HepG2 (cell line): Measurements from ENCODE around the gene YBX2. TPM values are rescaled to one million over a fixed set of nuclear protein-coding genes. Genes with fewer than 3 reads are reported as not detected.
"Not testable (repeated sequence)": the region's sequence is repeated elsewhere in the genome, so short reads cannot be mapped to it uniquely, and the experiment has no call there.

Experiments
- ATAC-seq: fragments of 200-7000 bp; cut with Tn5 transposase; 3 replicates; pipeline ENCODE4 v1.9.1; 2020; ENCODE audit warnings: mild to moderate bottlenecking, moderate library complexity
- BruUV-seq: library from RNA; stranded (reverse); fragments of 400-500 nt; replicated peaks from 2 replicates; lab custom pipeline; 2021; lab: Mats Ljungman, UMichigan
- CTCF ChIA-PET: fragments of 300-600 bp; formaldehyde crosslinking; extraction: SDS; loops from one replicate; lab custom pipeline; 2021; ENCODE audit warnings: low total read pairs, inconsistent platforms, low intra/inter-chr PET ratio; lab: Yijun Ruan, JAX
- POLR2A ChIA-PET: fragments of 350-600 bp; sonication (Branson Sonifier 250); formaldehyde crosslinking; loops from one replicate; lab custom pipeline; 2020; ENCODE audit warnings: antibody characterized with exemption, inconsistent platforms; lab: Yijun Ruan, JAX
- DNase-seq: peaks from one replicate; pipeline ENCODE4 v3.0.0-alpha.2; 2015; ENCODE audit warnings: low spot score
- FAIRE-seq: peaks from 3 replicates; lab custom pipeline; 2011; peaks lifted over from hg19 to GRCh38; lab: Jason Lieb, UNC
- H2AFZ ChIP-seq: one replicate; pipeline ENCODE4 v1.6.1; 2011; ENCODE audit warnings: low read length, inconsistent platforms
- H3K27ac ChIP-seq: fragments of 300-600 bp; 3 replicates; pipeline ENCODE4 v1.8.0; 2011; ENCODE audit warnings: mixed run types, mild to moderate bottlenecking, mixed read lengths, low read length, inconsistent platforms; ENCODE audit not compliant: insufficient read depth; ENCODE audit errors: extremely low read length
- H3K27me3 ChIP-seq, 2 experiments: fragments of 200-600 bp in 1 of 2; 2 replicates in 1 of 2; 3 replicates in 1 of 2; pipeline versions ENCODE4 v1.6.0 to v1.8.0; 2011; ENCODE audit warnings: low read length in 2 of 2, mild to moderate bottlenecking in 2 of 2, moderate library complexity in 2 of 2, inconsistent platforms in 1 of 2; ENCODE audit not compliant: insufficient read depth in 2 of 2, control insufficient read depth in 1 of 2
- H3K36me3 ChIP-seq, 2 experiments: fragments of 200-600 bp in 1 of 2; replicated peaks in 1 of 2; 2 replicates in 1 of 2; 3 replicates in 1 of 2; pipeline versions ENCODE4 v1.5.1 to v1.8.0; 2011; ENCODE audit warnings: low read length in 2 of 2, inconsistent platforms in 1 of 2; ENCODE audit not compliant: insufficient read depth in 2 of 2, control insufficient read depth in 1 of 2
- H3K4me1 ChIP-seq: 2 replicates; pipeline ENCODE4 v1.5.1; 2012; ENCODE audit warnings: low read length, inconsistent platforms; ENCODE audit not compliant: insufficient read depth
- H3K4me2 ChIP-seq: 2 replicates; pipeline ENCODE4 v1.6.0; 2011; ENCODE audit warnings: low read depth, low read length, inconsistent platforms
- H3K4me3 ChIP-seq, 3 experiments: fragments of 200-600 bp in 1 of 3; sonication (generic), shearing (Covaris generic) in 1 of 3; replicated peaks in 1 of 3; 2 replicates each; pipeline ENCODE4 v1.5.1; 2011 to 2016; ENCODE audit warnings: low read length in 3 of 3, inconsistent platforms in 2 of 3, low read depth in 2 of 3, mild to moderate bottlenecking in 2 of 3, control low read depth in 1 of 3, mixed read lengths in 1 of 3; ENCODE audit not compliant: insufficient read depth in 1 of 3
- H3K79me2 ChIP-seq: one replicate; pipeline ENCODE4 v1.6.1; 2011; ENCODE audit warnings: low read length, inconsistent platforms; ENCODE audit not compliant: insufficient read depth
- H3K9ac ChIP-seq: 2 replicates; pipeline ENCODE4 v1.6.0; 2011; ENCODE audit warnings: mild to moderate bottlenecking, low read depth, low read length, inconsistent platforms; ENCODE audit not compliant: insufficient read depth
- H3K9me3 ChIP-seq: 2 replicates; pipeline ENCODE4 v1.5.1; 2012; ENCODE audit warnings: mild to moderate bottlenecking, low read length
- H4K20me1 ChIP-seq: 2 replicates; pipeline ENCODE4 v1.6.0; 2011; ENCODE audit warnings: inconsistent platforms, mild to moderate bottlenecking, low read length, moderate library complexity; ENCODE audit not compliant: insufficient read depth
- ELF3 ChIP-seq: IDR thresholded peaks from 2 replicates; pipeline ENCODE4 v1.6.1; 2016; ENCODE audit warnings: missing genetic modification reagents, missing compliant biosample characterization
- ZIK1 ChIP-seq: sonication (generic); formaldehyde crosslinking; IDR thresholded peaks from 2 replicates; pipeline ENCODE4 v1.5.0; 2020; ENCODE audit warnings: mild to moderate bottlenecking, low read depth, missing genetic modification reagents, borderline replicate concordance
- ZNF609 ChIP-seq: sonication (generic); formaldehyde crosslinking; IDR thresholded peaks from 2 replicates; pipeline ENCODE4 v1.4.0; 2020; ENCODE audit warnings: mild to moderate bottlenecking, missing genetic modification reagents, borderline replicate concordance
- ZSCAN22 ChIP-seq: sonication (generic); formaldehyde crosslinking; IDR thresholded peaks from 2 replicates; pipeline ENCODE4 v1.4.0; 2020; ENCODE audit warnings: mild to moderate bottlenecking, missing genetic modification reagents
- WGBS: methylation state at CpG from one replicate; pipeline ENCODE4 v1.1.6; 2017; ENCODE audit warnings: low lambda C conversion rate; 5-methylcytosine and 5-hydroxymethylcytosine counted together
- in situ Hi-C: cut with HindIII; loops from 2 replicates; pipeline ENCODE4 v1.10.0; 2017; ENCODE audit warnings: low pct_unique_long_range_greater_than_20kb; ENCODE audit not compliant: extremely low pct_ligation_motif_present
- intact Hi-C: fragments of 100-400 bp; cut with micrococcal nuclease; formaldehyde crosslinking; loops from one replicate; pipeline ENCODE4 v1.10.0; 2022; ENCODE audit not compliant: unreplicated experiment
- polyA plus RNA-seq, 8 experiments: library from polyadenylated mRNA; depleted of rRNA in 3 of 8; stranded (reverse) in 7 of 8; unstranded in 1 of 8; fragments of >200 nt; fragmentation: Illumina TruSeq in 4 of 8; extraction: Trizol in 4 of 8; gene quantifications; 2 replicates each; pipeline versions ENCODE4 v1.2.1 to v1.2.3, GENCODE V29; 2011 to 2016; ENCODE audit warnings: low read depth in 4 of 8, missing spikeins in 1 of 8, mixed read lengths in 1 of 8; ENCODE audit not compliant: insufficient read depth in 1 of 8
- total RNA-seq, 5 experiments: library from RNA; depleted of rRNA; stranded (reverse); fragments of >200 nt; fragmentation: Illumina TruSeq; extraction: Trizol; gene quantifications; 2 replicates each; pipeline ENCODE4 v1.2.3, GENCODE V29; 2016; ENCODE audit warnings: low read depth in 1 of 5
- TF ChIP-seq, protein P1 (sequence below): IDR thresholded peaks from 2 replicates; pipeline ENCODE4 v1.6.1; 2018; ENCODE audit warnings: missing genetic modification reagents

The YBX2 gene
- total and polyA plus RNA-seq, 2 of the 13 experiments (the other 11 are each of a cell fraction or from before 2014, with no cell fraction given), result 0.12 to 0.22 TPM

DNA sequence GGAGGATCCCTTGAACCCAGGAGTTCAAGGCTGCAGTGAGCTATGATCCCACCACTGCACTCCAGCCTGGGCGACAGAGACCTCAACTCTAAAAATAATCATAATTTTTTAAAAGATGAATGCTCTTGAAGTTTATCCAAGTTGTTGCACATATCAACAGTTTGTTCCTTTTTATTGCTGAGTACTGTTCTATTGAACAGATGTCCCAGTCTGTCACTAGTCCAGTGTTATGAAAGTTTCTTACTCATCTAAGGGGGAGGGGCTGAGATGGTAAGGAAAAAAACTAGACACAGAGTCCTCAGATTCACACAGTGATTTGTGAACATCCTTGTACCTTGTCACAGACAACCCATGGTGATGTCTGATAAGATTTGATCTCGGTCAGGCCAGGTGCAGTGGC lies 45.7 kb upstream of the YBX2 start:
- Histone ChIP-seq H2AFZ (no peak overlapping the region), H3K9me3 (no peaks in the 10 kb centered on the region), H3K4me2 (no peak overlapping the region), H3K4me1 (peaks cover 23% of the 10 kb centered on the region), H3K36me3 (no peaks in the 10 kb centered on the region), H3K4me3 (no peak overlapping the region), H4K20me1 (no peaks in the 10 kb centered on the region), H3K27me3 (peaks cover 3 to 26% of the 10 kb centered on the region in 2 experiments; a peak in 3 of 5 replicates), H3K27ac (no peak overlapping the region), H3K9ac (no peak overlapping the region), H3K79me2 (no peaks in the 10 kb centered on the region)
- POLR2A ChIA-PET, result interaction anchor here (3.6 kb wide), 1 partner anchor 11 kb away, joined by 9 read pairs; the partner anchor contains the start of gene NEURL4
- intact Hi-C loops, result no loop called here
- FAIRE-seq (no peak), ATAC-seq (no peak), DNase-seq (no peak)
- WGBS, result 2% methylated on average over 2 of the region's 2 CpGs
- in situ Hi-C loops, result no loop called here
- no TSS peak for BruUV-seq
- CTCF ChIA-PET, result no interaction called here
- TF ChIP-seq, protein P1, sequence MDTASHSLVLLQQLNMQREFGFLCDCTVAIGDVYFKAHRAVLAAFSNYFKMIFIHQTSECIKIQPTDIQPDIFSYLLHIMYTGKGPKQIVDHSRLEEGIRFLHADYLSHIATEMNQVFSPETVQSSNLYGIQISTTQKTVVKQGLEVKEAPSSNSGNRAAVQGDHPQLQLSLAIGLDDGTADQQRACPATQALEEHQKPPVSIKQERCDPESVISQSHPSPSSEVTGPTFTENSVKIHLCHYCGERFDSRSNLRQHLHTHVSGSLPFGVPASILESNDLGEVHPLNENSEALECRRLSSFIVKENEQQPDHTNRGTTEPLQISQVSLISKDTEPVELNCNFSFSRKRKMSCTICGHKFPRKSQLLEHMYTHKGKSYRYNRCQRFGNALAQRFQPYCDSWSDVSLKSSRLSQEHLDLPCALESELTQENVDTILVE (CRISPR knock-in tag), result no peak
- no peak for TF ChIP-seq ZNF609 (CRISPR knock-in tag)
- no peak for TF ChIP-seq ZIK1 (CRISPR knock-in tag)
- no peak for TF ChIP-seq ZSCAN22 (CRISPR knock-in tag)
- TF ChIP-seq ELF3, result no peak
- TF ChIP-seq, all 625 proteins: peak for 0

- 56% methylated on average over 7 of the region's 7 CpGs for WGBS
- H2AFZ ChIP-seq, H3K27ac ChIP-seq, in situ Hi-C loops, H3K36me3 ChIP-seq, H3K9ac ChIP-seq, ATAC-seq, H3K79me2 ChIP-seq, BruUV-seq, DNase-seq, intact Hi-C loops, H3K4me2 ChIP-seq, H3K27me3 ChIP-seq, H3K4me3 ChIP-seq, FAIRE-seq, H3K9me3 ChIP-seq, CTCF ChIA-PET, H4K20me1 ChIP-seq, POLR2A ChIA-PET: not testable (repeated sequence)
- H3K4me1 ChIP-seq, result peaks cover 16% of the 10 kb centered on the region
Observed at GRCh38 chr17:7337600-7337999, 43.2 kb upstream of the YBX2 start.
